OCI-LY1 (cell line): Measurements from ENCODE around the gene GRAMD1B.

Source experiments
- H2AFZ ChIP-seq: fragments of 200-600 bp; sonication (generic), shearing (Covaris generic); 2 replicates; pipeline ENCODE4 v1.6.0; 2014; ENCODE audit warnings: antibody characterized with exemption, mild to moderate bottlenecking, low read length
- H3F3A ChIP-seq: fragments of 200-600 bp; sonication (generic), shearing (Covaris generic); 2 replicates; pipeline ENCODE4 v1.6.0; 2014; ENCODE audit warnings: mild to moderate bottlenecking, antibody characterized with exemption, low read length, moderate library complexity; ENCODE audit not compliant: insufficient read depth
- H3K27ac ChIP-seq: fragments of 200-600 bp; sonication (generic); 2 replicates; pipeline ENCODE4 v1.5.1; 2014; ENCODE audit warnings: low read length, mixed run types, mild to moderate bottlenecking, low read depth; ENCODE audit not compliant: poor library complexity, severe bottlenecking
- H3K27me3 ChIP-seq: fragments of 200-600 bp; sonication (generic); 2 replicates; pipeline ENCODE4 v1.6.0; 2014; ENCODE audit warnings: antibody characterized with exemption, mild to moderate bottlenecking, low read length, moderate library complexity; ENCODE audit not compliant: insufficient read depth
- H3K36me3 ChIP-seq: fragments of 200-600 bp; sonication (generic); 2 replicates; pipeline ENCODE4 v1.6.1; 2014; ENCODE audit warnings: mild to moderate bottlenecking, antibody characterized with exemption, low read length, moderate library complexity, mixed read lengths; ENCODE audit not compliant: insufficient read depth
- H3K4me1 ChIP-seq: fragments of 200-600 bp; sonication (generic); 2 replicates; pipeline ENCODE4 v1.5.1; 2014; ENCODE audit warnings: mild to moderate bottlenecking, low read length, moderate library complexity; ENCODE audit not compliant: insufficient read depth, severe bottlenecking
- H3K4me2 ChIP-seq: fragments of 200-600 bp; sonication (generic), shearing (Covaris generic); 2 replicates; pipeline ENCODE4 v1.6.1; 2014; ENCODE audit warnings: low read length
- H3K4me3 ChIP-seq: fragments of 200-600 bp; sonication (generic); 2 replicates; pipeline ENCODE4 v1.5.1; 2014; ENCODE audit warnings: low read length, low read depth, mild to moderate bottlenecking, mixed read lengths; ENCODE audit not compliant: poor library complexity, severe bottlenecking
- H3K79me2 ChIP-seq: fragments of 200-600 bp; shearing (Covaris generic); 2 replicates; pipeline ENCODE4 v1.6.1; 2016; ENCODE audit warnings: mixed run types, low read length, mixed read lengths; ENCODE audit not compliant: insufficient read depth
- H3K9ac ChIP-seq: fragments of 200-600 bp; sonication (generic), shearing (Covaris generic); 2 replicates; pipeline ENCODE4 v1.6.1; 2014; ENCODE audit warnings: mild to moderate bottlenecking, low read length, mixed read lengths
- H3K9me2 ChIP-seq: fragments of 200-600 bp; sonication (generic), shearing (Covaris generic); 2 replicates; pipeline ENCODE4 v1.6.1; 2014; ENCODE audit warnings: low read depth, mild to moderate bottlenecking, low read length, mixed read lengths
- H3K9me3 ChIP-seq: fragments of 200-600 bp; shearing (Covaris generic); 2 replicates; pipeline ENCODE4 v1.6.1; 2014; ENCODE audit warnings: low read length, mixed read lengths
- H4K20me1 ChIP-seq: fragments of 200-600 bp; sonication (generic), shearing (Covaris generic); 2 replicates; pipeline ENCODE4 v1.6.0; 2016; ENCODE audit warnings: mild to moderate bottlenecking, low read length; ENCODE audit not compliant: insufficient read depth
- CTCF ChIP-seq: fragments of 200-600 bp; sonication (generic), shearing (Covaris generic); IDR thresholded peaks from 2 replicates; pipeline ENCODE4 v1.5.1; 2017; ENCODE audit warnings: mild to moderate bottlenecking, antibody characterized with exemption, low read length, moderate library complexity, mixed read lengths
- EZH2 ChIP-seq: fragments of 200-600 bp; sonication (generic), shearing (Covaris generic); IDR thresholded peaks from 2 replicates; pipeline ENCODE4 v1.8.0; 2017; ENCODE audit warnings: borderline replicate concordance, mixed run types, mild to moderate bottlenecking, antibody characterized with exemption, low read length, moderate library complexity, mixed read lengths

GRAMD1B gene

GRCh38 chr11:123546515-123546914 is 116.4 kb downstream of the GRAMD1B start:
- H3K9ac ChIP-seq: no peak overlapping the region
- H3K4me1 ChIP-seq: no peaks in the 10 kb centered on the region

GRCh38 chr11:123547180-123547579 is 117.1 kb downstream of the GRAMD1B start:
- H3K9me3 ChIP-seq: no peaks in the 10 kb centered on the region
- no peak overlapping the region for H3K9ac ChIP-seq
- TF ChIP-seq EZH2 (no peak), CTCF (no peak)
- no peaks in the 10 kb centered on the region for H3K9me2 ChIP-seq
- no peaks in the 10 kb centered on the region for H3K4me1 ChIP-seq
- no peak overlapping the region for H3K4me3 ChIP-seq
- no peaks in the 10 kb centered on the region for H4K20me1 ChIP-seq
- no peaks in the 10 kb centered on the region for H3K79me2 ChIP-seq
- no peak overlapping the region for H2AFZ ChIP-seq
- no peak overlapping the region for H3K4me2 ChIP-seq
- no peak overlapping the region for H3K27ac ChIP-seq
- no peaks in the 10 kb centered on the region for H3F3A ChIP-seq
- H3K27me3 ChIP-seq: no peaks in the 10 kb centered on the region
- H3K36me3 ChIP-seq: no peaks in the 10 kb centered on the region

More at GRCh38 chr11:123546515-123546914, 116.4 kb downstream of the GRAMD1B start:
- no peaks in the 10 kb centered on the region for H3K36me3 ChIP-seq
- no peaks in the 10 kb centered on the region for H3K27me3 ChIP-seq
- H3K4me3 ChIP-seq: no peak overlapping the region
- H4K20me1 ChIP-seq: no peaks in the 10 kb centered on the region
- no peak overlapping the region for H2AFZ ChIP-seq
- no peaks in the 10 kb centered on the region for H3K9me3 ChIP-seq
- TF ChIP-seq EZH2: no peak
- TF ChIP-seq CTCF: no peak
- H3K27ac ChIP-seq: no peak overlapping the region
- H3K9me2 ChIP-seq: no peaks in the 10 kb centered on the region
- H3K79me2 ChIP-seq: no peaks in the 10 kb centered on the region
- no peaks in the 10 kb centered on the region for H3F3A ChIP-seq
- no peak overlapping the region for H3K4me2 ChIP-seq

GRCh38 chr11:123548774-123549173 is 118.7 kb downstream of the GRAMD1B start:
- no peaks in the 10 kb centered on the region for H4K20me1 ChIP-seq
- H3K36me3 ChIP-seq: no peaks in the 10 kb centered on the region
- no peaks in the 10 kb centered on the region for H3F3A ChIP-seq
- no peak overlapping the region for H3K27ac ChIP-seq
- no peak for TF ChIP-seq CTCF
- no peak for TF ChIP-seq EZH2
- no peak overlapping the region for H3K9ac ChIP-seq
- H3K4me2 ChIP-seq: no peak overlapping the region
- no peak overlapping the region for H2AFZ ChIP-seq
- H3K27me3 ChIP-seq: no peaks in the 10 kb centered on the region
- no peaks in the 10 kb centered on the region for H3K9me3 ChIP-seq
- no peaks in the 10 kb centered on the region for H3K4me1 ChIP-seq
- no peaks in the 10 kb centered on the region for H3K9me2 ChIP-seq
- H3K4me3 ChIP-seq: no peak overlapping the region
- no peaks in the 10 kb centered on the region for H3K79me2 ChIP-seq
